Heart left ventricle (tissue), 13 donors: ENCODE results near the gene CCDC194.

Experiments used
- CTCF ChIP-seq, 12 donors: fragments of 200-600 bp; sonication (generic) in 4 of 12; IDR thresholded peaks; one replicate each; pipeline versions ENCODE4 v1.5.0 to v1.8.0; 2018 to 2022; ENCODE audit warnings: antibody characterized with exemption in 12 of 12, mild to moderate bottlenecking in 5 of 12
- POLR2A ChIP-seq, 2 donors: fragments of 450-650 bp; IDR thresholded peaks; one replicate each; pipeline ENCODE4 v1.6.1; 2017; ENCODE audit warnings: antibody characterized with exemption in 2 of 2, mild to moderate bottlenecking in 2 of 2, moderate library complexity in 2 of 2
- donor health status: ischemic (EF 13 %, LVEDD 7.1; RV severe dilation, severe dysfunction).
- donor health status: DM: no; HTN: yes; CAD: no.
- donor health status: DM: no; HTN: no; CAD: no.
- donor health status: ischemic (EF 25% LVEDD 6.9; RV normal size, moderate dysfunction).
- donor health status: ischemic (EF 25% LVEDD 5.7; RV mildly dilated, moderate dysfunction).
- donor health status: ischemic (EF 35%, LVEDD 5.7; RV mildly dilated, moderate dysfunction).
- donor health status: nonischemic (EF 11% LVEDD 7.7; RV severe dilation, severe dysfunction).
- donor health status: DM: yes; HTN: yes; CAD: no.
- donor health status: PGD.
- donor health status: ischemic (EF 29% LVEDD 5.4; RV normal size, mild dysfunction).
- donor health status: nonischemic (EF 23%, LVEDD 6.1; RV moderate dilation, normal function).

DNA sequence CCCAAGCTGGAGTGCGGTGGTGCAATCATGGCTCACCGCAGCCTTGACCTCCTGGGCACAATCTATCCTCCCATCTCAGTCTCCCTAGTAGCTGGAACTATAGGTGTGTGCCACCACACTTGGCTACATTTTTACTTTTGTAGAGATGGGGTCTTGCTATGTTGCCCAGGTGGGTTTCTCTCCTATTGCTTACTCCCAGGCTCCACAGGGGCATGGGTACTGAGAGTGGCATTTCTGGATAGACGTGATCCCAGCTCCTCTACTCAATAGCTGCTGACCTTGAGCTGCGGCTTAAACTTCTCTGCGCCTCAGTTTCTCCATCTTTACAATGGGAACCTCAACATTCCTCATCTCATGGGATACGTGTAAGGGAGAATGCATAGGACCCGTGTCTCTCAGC is 37.4 kb upstream of the CCDC194 start:
- TF ChIP-seq CTCF (IDR thresholded peaks at IDR 0.05) (no peak), POLR2A (IDR thresholded peaks at IDR 0.05) (no peak)
